PC-9 (cell line): ENCODE measurements around the gene ALK.

ENCODE experiments used
- EZH2 ChIP-seq: fragments of 200-600 bp; sonication (generic); IDR thresholded peaks from 2 replicates; pipeline ENCODE4 v1.8.0; 2017; ENCODE audit warnings: antibody characterized with exemption, low read depth
- TF ChIP-seq, protein P1 (sequence below): fragments of 200-600 bp; sonication (generic); conservative IDR thresholded peaks from 2 replicates; pipeline ENCODE4 v1.6.1; 2017; ENCODE audit warnings: mixed run types, antibody characterized with exemption, mild to moderate bottlenecking, moderate library complexity

DNA sequence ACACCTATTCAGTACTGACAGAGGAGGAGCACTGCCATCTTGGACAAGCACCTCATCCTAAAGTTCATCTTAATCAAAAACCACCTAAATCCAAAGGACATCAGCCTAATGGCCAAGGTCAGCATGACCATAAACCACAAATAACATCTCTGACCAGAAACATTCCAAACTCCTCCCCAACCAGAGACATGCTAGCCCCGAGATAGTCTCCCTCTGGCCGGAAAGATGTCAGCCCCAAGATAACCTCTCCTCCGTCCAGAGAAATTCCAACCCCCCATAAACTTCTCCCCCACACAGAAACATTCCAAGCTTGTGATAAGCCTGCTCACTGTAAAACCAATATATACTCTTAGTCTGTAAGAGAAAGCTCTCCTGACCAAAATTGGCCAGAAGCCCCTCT lies 545.5 kb downstream of the ALK start:
- TF ChIP-seq, protein P1, sequence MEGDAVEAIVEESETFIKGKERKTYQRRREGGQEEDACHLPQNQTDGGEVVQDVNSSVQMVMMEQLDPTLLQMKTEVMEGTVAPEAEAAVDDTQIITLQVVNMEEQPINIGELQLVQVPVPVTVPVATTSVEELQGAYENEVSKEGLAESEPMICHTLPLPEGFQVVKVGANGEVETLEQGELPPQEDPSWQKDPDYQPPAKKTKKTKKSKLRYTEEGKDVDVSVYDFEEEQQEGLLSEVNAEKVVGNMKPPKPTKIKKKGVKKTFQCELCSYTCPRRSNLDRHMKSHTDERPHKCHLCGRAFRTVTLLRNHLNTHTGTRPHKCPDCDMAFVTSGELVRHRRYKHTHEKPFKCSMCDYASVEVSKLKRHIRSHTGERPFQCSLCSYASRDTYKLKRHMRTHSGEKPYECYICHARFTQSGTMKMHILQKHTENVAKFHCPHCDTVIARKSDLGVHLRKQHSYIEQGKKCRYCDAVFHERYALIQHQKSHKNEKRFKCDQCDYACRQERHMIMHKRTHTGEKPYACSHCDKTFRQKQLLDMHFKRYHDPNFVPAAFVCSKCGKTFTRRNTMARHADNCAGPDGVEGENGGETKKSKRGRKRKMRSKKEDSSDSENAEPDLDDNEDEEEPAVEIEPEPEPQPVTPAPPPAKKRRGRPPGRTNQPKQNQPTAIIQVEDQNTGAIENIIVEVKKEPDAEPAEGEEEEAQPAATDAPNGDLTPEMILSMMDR = no peak
- TF ChIP-seq EZH2 = no peak
